BE2C (cell line): Measurements from ENCODE around the gene PTPRN2.

Experiments used
- DNase-seq: peaks from one replicate; pipeline ENCODE4 v3.0.0-alpha.2; 2020
- H3K27me3 ChIP-seq: fragments of 250-450 bp; sonication (Bioruptor Pico); 2 replicates; pipeline ENCODE4 v1.5.1; 2020; ENCODE audit warnings: mild to moderate bottlenecking
- H3K36me3 ChIP-seq: fragments of 250-450 bp; sonication (Bioruptor Pico); 2 replicates; pipeline ENCODE4 v1.5.1; 2020; ENCODE audit warnings: mild to moderate bottlenecking
- H3K4me1 ChIP-seq: fragments of 250-450 bp; sonication (Bioruptor Pico); 2 replicates; pipeline ENCODE4 v1.5.1; 2020
- H3K4me3 ChIP-seq: 2 replicates; pipeline ENCODE4 v1.5.1; 2011; ENCODE audit warnings: low read depth, low read length
- H3K9me3 ChIP-seq: fragments of 250-450 bp; sonication (Bioruptor Pico); 2 replicates; pipeline ENCODE4 v1.5.1; 2020
- TF ChIP-seq, protein P1 (sequence below): IDR thresholded peaks from 2 replicates; pipeline ENCODE4 v1.5.1; 2012; ENCODE audit warnings: mild to moderate bottlenecking, low read depth, low read length

Gene PTPRN2

DNA sequence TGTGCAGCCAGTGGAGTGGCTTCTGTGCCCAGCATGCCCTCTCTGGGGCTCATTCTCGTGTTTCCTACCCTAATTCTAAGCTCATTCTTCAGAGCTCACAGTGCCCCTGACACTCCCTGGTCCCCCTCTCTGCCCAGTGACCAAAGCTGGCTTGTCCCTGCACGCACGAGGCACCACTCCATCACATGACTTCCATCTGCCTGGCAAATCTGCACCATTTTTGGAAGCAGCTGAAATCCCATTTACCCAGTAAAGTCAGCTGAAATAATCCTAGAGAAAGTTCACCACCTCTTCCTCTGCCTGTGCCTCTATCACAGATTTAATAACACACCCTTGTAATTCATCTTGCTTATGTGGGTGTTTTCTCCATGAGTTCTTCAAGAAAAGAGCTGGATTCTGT lies 616.9 kb downstream of the PTPRN2 start:
- Histone ChIP-seq H3K4me3 (no peak overlapping the region), H3K4me1 (no peaks in the 10 kb centered on the region), H3K36me3 (no peaks in the 10 kb centered on the region), H3K9me3 (no peaks in the 10 kb centered on the region), H3K27me3 (no peaks in the 10 kb centered on the region)
- TF ChIP-seq, protein P1, sequence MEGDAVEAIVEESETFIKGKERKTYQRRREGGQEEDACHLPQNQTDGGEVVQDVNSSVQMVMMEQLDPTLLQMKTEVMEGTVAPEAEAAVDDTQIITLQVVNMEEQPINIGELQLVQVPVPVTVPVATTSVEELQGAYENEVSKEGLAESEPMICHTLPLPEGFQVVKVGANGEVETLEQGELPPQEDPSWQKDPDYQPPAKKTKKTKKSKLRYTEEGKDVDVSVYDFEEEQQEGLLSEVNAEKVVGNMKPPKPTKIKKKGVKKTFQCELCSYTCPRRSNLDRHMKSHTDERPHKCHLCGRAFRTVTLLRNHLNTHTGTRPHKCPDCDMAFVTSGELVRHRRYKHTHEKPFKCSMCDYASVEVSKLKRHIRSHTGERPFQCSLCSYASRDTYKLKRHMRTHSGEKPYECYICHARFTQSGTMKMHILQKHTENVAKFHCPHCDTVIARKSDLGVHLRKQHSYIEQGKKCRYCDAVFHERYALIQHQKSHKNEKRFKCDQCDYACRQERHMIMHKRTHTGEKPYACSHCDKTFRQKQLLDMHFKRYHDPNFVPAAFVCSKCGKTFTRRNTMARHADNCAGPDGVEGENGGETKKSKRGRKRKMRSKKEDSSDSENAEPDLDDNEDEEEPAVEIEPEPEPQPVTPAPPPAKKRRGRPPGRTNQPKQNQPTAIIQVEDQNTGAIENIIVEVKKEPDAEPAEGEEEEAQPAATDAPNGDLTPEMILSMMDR, result no peak
- DNase-seq, result no peak

DNA sequence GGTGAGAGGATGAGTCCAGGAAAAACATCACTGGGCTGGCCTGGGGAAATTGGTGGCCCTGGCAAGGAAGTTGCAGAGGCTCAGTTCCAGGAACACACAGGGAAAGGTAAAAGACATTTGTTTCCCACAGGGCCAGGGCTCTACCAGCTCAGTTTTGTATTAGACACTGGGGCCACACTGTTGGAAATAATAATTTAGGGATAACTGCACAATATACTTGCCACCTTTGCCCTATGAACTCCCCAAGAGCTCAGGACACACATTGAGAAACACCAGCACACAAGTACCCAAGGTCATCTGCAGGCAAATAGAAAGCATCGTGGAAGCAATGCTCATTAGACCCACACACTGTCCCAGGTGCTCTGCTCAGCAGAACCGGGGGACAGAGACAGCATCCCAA lies 617.6 kb downstream of the PTPRN2 start:
- Histone ChIP-seq H3K36me3 (no peaks in the 10 kb centered on the region), H3K4me1 (no peaks in the 10 kb centered on the region), H3K9me3 (no peaks in the 10 kb centered on the region), H3K27me3 (no peaks in the 10 kb centered on the region), H3K4me3 (no peak overlapping the region)
- TF ChIP-seq, protein P1, result no peak
- no peak for DNase-seq

DNA sequence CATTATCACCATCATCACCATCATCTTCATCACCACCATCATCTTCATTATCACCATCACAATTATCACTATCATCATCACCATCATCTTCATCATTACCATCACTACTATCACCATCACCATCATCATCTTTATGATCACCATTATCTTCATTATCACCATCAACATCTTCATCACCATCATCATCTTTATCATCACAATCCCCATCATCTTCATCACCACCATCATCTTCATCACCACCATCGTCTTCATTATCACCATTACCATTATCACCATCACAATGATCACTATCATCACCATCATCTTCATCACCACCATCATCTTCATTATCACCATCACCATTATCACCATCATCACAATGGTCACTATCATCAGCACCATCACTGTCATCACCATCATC lies 621.1 kb downstream of the PTPRN2 start:
- no peaks in the 10 kb centered on the region for H3K9me3 ChIP-seq
- H3K27me3 ChIP-seq, result no peaks in the 10 kb centered on the region
- no peak for DNase-seq
- H3K4me3 ChIP-seq, result no peak overlapping the region
- H3K4me1 ChIP-seq, result no peaks in the 10 kb centered on the region
- no peaks in the 10 kb centered on the region for H3K36me3 ChIP-seq
- TF ChIP-seq, protein P1, result no peak

DNA sequence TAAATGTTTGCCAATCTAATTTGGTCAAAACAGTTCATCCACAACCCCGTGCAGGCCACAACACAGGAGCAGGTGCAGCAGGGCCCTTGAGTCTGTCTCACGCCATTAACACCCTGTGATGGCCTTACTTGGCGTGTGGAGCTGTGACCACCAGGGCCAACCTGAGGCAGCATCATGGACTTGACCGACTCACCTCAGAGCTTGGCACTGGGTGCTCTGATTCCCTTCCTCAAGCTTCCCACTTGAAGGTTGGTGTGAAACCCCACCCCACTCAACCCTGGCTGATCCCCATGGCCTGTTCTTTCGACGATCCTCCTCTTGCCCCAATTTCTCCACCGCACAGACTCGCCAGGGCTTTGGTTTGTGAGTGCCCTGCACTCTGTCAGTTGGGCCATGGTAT lies 623.1 kb downstream of the PTPRN2 start:
- H3K9me3 ChIP-seq, result no peaks in the 10 kb centered on the region
- H3K27me3 ChIP-seq, result no peaks in the 10 kb centered on the region
- H3K36me3 ChIP-seq, result no peaks in the 10 kb centered on the region
- DNase-seq, result no peak
- H3K4me1 ChIP-seq, result no peaks in the 10 kb centered on the region
- no peak overlapping the region for H3K4me3 ChIP-seq
- TF ChIP-seq, protein P1, result no peak

DNA sequence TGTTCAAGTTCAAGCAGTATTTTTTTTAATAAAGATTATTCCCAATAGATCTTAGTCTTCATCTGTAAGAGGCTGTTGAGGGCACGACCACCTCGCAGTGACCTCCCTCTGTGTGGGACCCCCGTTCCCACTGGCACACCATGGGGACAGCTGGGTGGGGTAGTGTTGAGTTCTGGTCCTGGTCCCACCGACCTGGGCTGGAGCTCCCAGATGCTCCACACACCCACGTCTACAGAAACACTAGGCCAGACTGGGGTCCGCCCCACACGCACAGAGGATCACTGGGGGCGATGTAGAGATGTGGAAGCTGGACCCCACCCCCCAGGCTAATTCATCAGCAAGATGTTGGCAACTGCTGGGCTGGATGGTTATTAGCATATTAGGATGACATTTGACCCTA lies 623.6 kb downstream of the PTPRN2 start:
- DNase-seq, result no peak
- Histone ChIP-seq H3K4me3 (no peak overlapping the region), H3K36me3 (no peaks in the 10 kb centered on the region), H3K9me3 (no peaks in the 10 kb centered on the region), H3K4me1 (no peaks in the 10 kb centered on the region), H3K27me3 (no peaks in the 10 kb centered on the region)
- TF ChIP-seq, protein P1, result no peak

DNA sequence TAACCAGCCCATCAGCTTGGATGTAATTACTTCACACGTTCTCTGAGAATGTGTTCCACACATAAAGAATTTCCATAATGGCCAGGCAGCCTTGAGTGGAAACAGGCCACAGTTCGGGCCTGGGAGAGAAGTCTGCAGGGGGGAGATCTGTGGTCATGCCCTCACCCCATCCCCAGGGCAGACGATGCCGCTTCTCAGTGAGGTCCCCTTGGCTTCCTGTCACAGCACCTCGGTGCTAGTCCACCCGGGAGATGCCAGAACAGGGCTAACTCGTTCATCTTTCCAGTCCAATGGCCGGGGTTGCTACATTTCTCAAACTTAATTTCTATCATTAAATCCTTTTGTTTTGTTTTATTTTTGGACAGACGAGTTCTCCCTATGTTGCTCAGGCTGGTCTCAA lies 624.1 kb downstream of the PTPRN2 start:
- Histone ChIP-seq H3K27me3 (no peaks in the 10 kb centered on the region), H3K9me3 (no peaks in the 10 kb centered on the region), H3K4me3 (no peak overlapping the region), H3K4me1 (no peaks in the 10 kb centered on the region), H3K36me3 (no peaks in the 10 kb centered on the region)
- TF ChIP-seq, protein P1, result no peak
- no peak for DNase-seq
